ENCODE results near the gene FRMPD2.

FRMPD2 gene

GRCh38 chr10:48274636-48275035, at the start of gene FRMPD2:
Gene FRMPD2, minus strand, starts transcription at chr10:48274696. Its CDS starts 129 bp downstream, at chr10:48274567.
- no peak for DNase-seq

GRCh38 chr10:48322017-48322416, 47.5 kb upstream of the FRMPD2 start:
- no peak for DNase-seq

- DNase-seq, result no peak
Measured at GRCh38 chr10:48317321-48317990, 43.0 kb upstream of the FRMPD2 start.

- no peak for DNase-seq
Measured at GRCh38 chr10:48316236-48316635, 41.7 kb upstream of the FRMPD2 start.

GRCh38 chr10:48314107-48314506, 39.6 kb upstream of the FRMPD2 start:
- no peak for DNase-seq

GRCh38 chr10:48309711-48310226, 35.3 kb upstream of the FRMPD2 start:
- peak; percentile 2 for DNase-seq

GRCh38 chr10:48307711-48308018, 33.2 kb upstream of the FRMPD2 start:
- DNase-seq, result no peak

GRCh38 chr10:48306870-48307710, 32.6 kb upstream of the FRMPD2 start:
- peak; percentile 41 for DNase-seq

GRCh38 chr10:48306265-48306869, 31.9 kb upstream of the FRMPD2 start, which contains the start of gene MAPK8:
Gene MAPK8, plus strand, starts transcription at chr10:48306677. Its CDS starts 94,984 bp downstream, at chr10:48401661.
- peak; percentile 84 for DNase-seq

- DNase-seq, result no peak
Measured at GRCh38 chr10:48305905-48306264, 31.4 kb upstream of the FRMPD2 start.

GRCh38 chr10:48302515-48303476, 28.3 kb upstream of the FRMPD2 start:
- DNase-seq, result no peak

- DNase-seq, result no peak
Measured at GRCh38 chr10:48300556-48300955, 26.1 kb upstream of the FRMPD2 start.

- no peak for DNase-seq
Measured at GRCh38 chr10:48299692-48300091, 25.2 kb upstream of the FRMPD2 start.

- DNase-seq, result no peak
Measured at GRCh38 chr10:48299066-48299465, 24.6 kb upstream of the FRMPD2 start.

- DNase-seq, result no peak
Measured at GRCh38 chr10:48296576-48297098, 22.1 kb upstream of the FRMPD2 start.

- no peak for DNase-seq
Measured at GRCh38 chr10:48294431-48294830, 19.9 kb upstream of the FRMPD2 start.

GRCh38 chr10:48292616-48293015, 18.1 kb upstream of the FRMPD2 start:
- DNase-seq, result no peak

- DNase-seq, result no peak
Measured at GRCh38 chr10:48291190-48291589, 16.7 kb upstream of the FRMPD2 start.

- no peak for DNase-seq
Measured at GRCh38 chr10:48290286-48290685, 15.8 kb upstream of the FRMPD2 start.

GRCh38 chr10:48289501-48290238, 15.2 kb upstream of the FRMPD2 start:
- no peak for DNase-seq

- DNase-seq, result no peak
Measured at GRCh38 chr10:48288661-48289060, 14.2 kb upstream of the FRMPD2 start.

All from NCI-H1105 treated with DMSO at 0.1 percent for 48 hours (cell line).